ENCODE measurements around the gene BLOC1S2. TPM values are rescaled to one million over a fixed set of nuclear protein-coding genes. Genes with fewer than 3 reads are reported as not detected.

BLOC1S2 gene
- polyA plus RNA-seq, 1 donor from 2014 or later: 299 TPM

Small RNA genes within 50 kb of the gene (small RNA-seq; reads per million reads assigned to genes)
- gene RNU6-422P (0 reads per million in 3 experiments), gene SNORA12 (131 to 244 (median 230) reads per million in 3 experiments)

Other genes starting within 250 kb of the BLOC1S2 start
- gene CPN1, start 204.8 kb downstream of the BLOC1S2 start, polyA plus RNA-seq: not detected in 2 replicates
- 6.5 and 7.5 TPM in 2 replicates for gene ERLIN1, start 100.7 kb downstream of the BLOC1S2 start, polyA plus RNA-seq
- 62.2 and 71.6 TPM in 2 replicates for gene CHUK, start 57.1 kb downstream of the BLOC1S2 start, polyA plus RNA-seq
- 36.6 and 36.9 TPM in 2 replicates for gene CWF19L1, start 19.0 kb downstream of the BLOC1S2 start, polyA plus RNA-seq
- not detected in 2 replicates for gene PKD2L1, start 43.5 kb upstream of the BLOC1S2 start, polyA plus RNA-seq
- gene SCD, start 60.6 kb upstream of the BLOC1S2 start, polyA plus RNA-seq: 82.9 and 85.0 TPM in 2 replicates
- gene WNT8B, start 176.3 kb upstream of the BLOC1S2 start, polyA plus RNA-seq: 0.37 TPM in 1 of 2 replicates, not detected in the other
- 17.1 and 23.1 TPM in 2 replicates for gene SEC31B, start 233.2 kb upstream of the BLOC1S2 start, polyA plus RNA-seq
- gene NDUFB8, start 243.2 kb upstream of the BLOC1S2 start, polyA plus RNA-seq: 407 and 483 TPM in 2 replicates
- 12.2 and 16.1 TPM in 2 replicates for gene HIF1AN, start 249.3 kb upstream of the BLOC1S2 start, polyA plus RNA-seq

Measured in neural cell (in vitro differentiated cells).